ENCODE measurements around the gene PTDSS2. TPM values are rescaled to one million over a fixed set of nuclear protein-coding genes. Genes with fewer than 3 reads are reported as not detected.

Gene PTDSS2
- polyA plus RNA-seq, 1 experiment = 25.8 TPM

DNA sequence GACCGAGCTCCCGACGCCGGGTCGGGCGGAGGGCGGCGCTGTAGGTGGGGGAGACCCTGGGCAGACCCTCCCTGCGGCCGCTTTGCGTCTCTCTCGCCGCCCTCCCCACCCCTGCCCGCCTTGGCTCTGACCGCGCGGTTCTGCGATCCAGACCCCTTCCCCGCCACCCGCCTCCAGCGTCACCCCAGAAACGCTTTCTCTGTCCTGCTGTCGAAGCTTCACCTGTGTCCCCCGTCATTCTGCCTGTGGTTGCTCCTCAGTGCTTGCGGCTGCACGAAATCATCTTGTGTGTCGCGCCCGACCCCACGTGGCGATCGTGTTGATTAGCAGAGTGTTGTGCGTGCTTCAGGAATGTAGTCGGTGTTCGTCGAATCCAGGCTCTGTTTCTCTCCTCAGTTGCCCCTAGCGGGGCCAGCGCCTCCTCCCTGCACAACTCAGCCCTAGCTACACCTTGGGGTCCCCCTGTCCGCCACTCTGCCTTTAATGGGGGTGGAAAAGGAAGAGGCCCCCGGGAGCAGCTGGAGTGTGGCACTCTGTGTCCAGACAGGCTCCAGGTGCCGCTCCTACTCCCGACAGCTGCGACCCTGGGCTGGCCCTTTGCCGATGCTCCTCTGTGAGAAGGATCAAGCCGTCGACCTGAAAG lies 851 bp downstream of the PTDSS2 start:
- peak; percentile 9 for DNase-seq (ENCODE audit: low read depth)
- ChIA-PET POLR2A (no interaction called here), CTCF (interaction anchor here (0.9 to 4.1 kb wide), 5 partner anchors 14 to 54 kb away, joined by 3 to 18 read pairs (median 3); no protein-coding TSS in a partner anchor)
- peaks cover 9% of the 10 kb centered on the region for H3K36me3 ChIP-seq (ENCODE audit: control insufficient read depth, insufficient read depth, low read length)
- TF ChIP-seq, protein P1, sequence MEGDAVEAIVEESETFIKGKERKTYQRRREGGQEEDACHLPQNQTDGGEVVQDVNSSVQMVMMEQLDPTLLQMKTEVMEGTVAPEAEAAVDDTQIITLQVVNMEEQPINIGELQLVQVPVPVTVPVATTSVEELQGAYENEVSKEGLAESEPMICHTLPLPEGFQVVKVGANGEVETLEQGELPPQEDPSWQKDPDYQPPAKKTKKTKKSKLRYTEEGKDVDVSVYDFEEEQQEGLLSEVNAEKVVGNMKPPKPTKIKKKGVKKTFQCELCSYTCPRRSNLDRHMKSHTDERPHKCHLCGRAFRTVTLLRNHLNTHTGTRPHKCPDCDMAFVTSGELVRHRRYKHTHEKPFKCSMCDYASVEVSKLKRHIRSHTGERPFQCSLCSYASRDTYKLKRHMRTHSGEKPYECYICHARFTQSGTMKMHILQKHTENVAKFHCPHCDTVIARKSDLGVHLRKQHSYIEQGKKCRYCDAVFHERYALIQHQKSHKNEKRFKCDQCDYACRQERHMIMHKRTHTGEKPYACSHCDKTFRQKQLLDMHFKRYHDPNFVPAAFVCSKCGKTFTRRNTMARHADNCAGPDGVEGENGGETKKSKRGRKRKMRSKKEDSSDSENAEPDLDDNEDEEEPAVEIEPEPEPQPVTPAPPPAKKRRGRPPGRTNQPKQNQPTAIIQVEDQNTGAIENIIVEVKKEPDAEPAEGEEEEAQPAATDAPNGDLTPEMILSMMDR (IDR thresholded peaks at IDR 0.05; ENCODE audit: insufficient read depth, low read depth, low read length) = peak; percentile 23; the same call in 1 of the 2 replicates
- H3K4me3 ChIP-seq (ENCODE audit: low read depth, low read length) = peak overlapping the region; percentile 92
- H3K27me3 ChIP-seq (ENCODE audit: control insufficient read depth, insufficient read depth, low read length) = no peaks in the 10 kb centered on the region

DNA sequence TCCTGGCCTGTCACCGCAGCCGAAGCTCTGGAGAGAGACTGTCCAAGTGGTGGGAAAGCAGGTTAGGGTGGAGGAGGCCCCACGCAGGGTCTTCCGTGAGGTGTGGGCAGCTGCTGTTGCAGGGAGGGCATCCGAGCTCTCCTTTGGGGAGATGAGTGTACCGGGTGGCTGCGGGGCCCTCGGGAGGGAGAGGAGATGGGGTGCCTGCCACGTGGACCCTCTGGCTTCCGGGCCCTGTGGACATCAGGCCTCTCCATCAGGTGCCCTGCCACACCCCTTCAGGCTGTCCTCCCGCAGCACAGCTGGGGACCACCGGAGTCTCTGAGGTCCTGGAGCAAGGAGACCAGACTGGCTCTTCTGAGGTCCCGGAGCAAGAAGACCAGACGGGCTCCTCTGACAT lies 1.7 kb downstream of the PTDSS2 start:
- ChIA-PET POLR2A (no interaction called here), CTCF (interaction anchor here (0.9 to 4.1 kb wide), 4 partner anchors 13 to 55 kb away, joined by 3 to 17 read pairs (median 3); no protein-coding TSS in a partner anchor)

DNA sequence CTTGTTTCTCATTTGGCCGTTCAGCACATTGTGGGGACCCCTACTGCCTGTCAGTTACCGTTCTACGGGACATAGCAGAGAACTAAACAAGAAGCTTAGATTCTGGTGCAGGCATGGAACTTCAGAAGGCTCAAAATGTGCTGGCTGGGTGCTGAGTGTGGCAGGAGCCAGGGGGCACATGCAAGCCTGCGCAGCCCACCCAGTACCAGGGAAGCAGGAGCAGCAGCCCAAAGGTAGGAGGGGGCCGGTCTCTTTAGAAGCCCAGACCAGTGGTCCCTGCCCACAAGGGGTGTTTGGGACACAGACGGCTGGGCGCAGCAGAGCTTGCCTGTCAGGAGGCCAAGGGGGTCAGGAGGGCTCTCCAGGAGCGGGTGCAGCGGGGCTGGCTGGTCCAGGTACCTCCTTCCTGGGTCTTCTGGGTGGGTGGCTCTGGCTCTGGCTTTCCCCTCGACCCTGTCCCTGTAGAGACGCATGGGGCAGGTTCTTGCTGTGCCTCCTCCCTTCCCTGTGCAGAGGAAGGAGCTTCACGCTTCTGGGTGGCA lies 2.2 kb downstream of the PTDSS2 start:
- ChIA-PET CTCF (interaction anchor here (1.3 kb wide), 1 partner anchor 24 kb away, joined by 3 read pairs; no protein-coding TSS in a partner anchor), POLR2A (no interaction called here)
- Histone ChIP-seq H3K36me3 (ENCODE audit: control insufficient read depth, insufficient read depth, low read length) (peaks cover 9% of the 10 kb centered on the region), H3K4me3 (ENCODE audit: low read depth, low read length) (no peak overlapping the region), H3K27me3 (ENCODE audit: control insufficient read depth, insufficient read depth, low read length) (no peaks in the 10 kb centered on the region)
- DNase-seq (ENCODE audit: low read depth) = no peak
- TF ChIP-seq, protein P1 (IDR thresholded peaks at IDR 0.05; ENCODE audit: insufficient read depth, low read depth, low read length) = no peak

More for the DNA sequence above, 1.7 kb downstream of the PTDSS2 start:
- no peak for DNase-seq (ENCODE audit: low read depth)
- TF ChIP-seq, protein P1 (IDR thresholded peaks at IDR 0.05; ENCODE audit: insufficient read depth, low read depth, low read length) = no peak
- H3K36me3 ChIP-seq (ENCODE audit: control insufficient read depth, insufficient read depth, low read length) = peaks cover 9% of the 10 kb centered on the region
- H3K27me3 ChIP-seq (ENCODE audit: control insufficient read depth, insufficient read depth, low read length) = no peaks in the 10 kb centered on the region
- H3K4me3 ChIP-seq (ENCODE audit: low read depth, low read length) = no peak overlapping the region

DNA sequence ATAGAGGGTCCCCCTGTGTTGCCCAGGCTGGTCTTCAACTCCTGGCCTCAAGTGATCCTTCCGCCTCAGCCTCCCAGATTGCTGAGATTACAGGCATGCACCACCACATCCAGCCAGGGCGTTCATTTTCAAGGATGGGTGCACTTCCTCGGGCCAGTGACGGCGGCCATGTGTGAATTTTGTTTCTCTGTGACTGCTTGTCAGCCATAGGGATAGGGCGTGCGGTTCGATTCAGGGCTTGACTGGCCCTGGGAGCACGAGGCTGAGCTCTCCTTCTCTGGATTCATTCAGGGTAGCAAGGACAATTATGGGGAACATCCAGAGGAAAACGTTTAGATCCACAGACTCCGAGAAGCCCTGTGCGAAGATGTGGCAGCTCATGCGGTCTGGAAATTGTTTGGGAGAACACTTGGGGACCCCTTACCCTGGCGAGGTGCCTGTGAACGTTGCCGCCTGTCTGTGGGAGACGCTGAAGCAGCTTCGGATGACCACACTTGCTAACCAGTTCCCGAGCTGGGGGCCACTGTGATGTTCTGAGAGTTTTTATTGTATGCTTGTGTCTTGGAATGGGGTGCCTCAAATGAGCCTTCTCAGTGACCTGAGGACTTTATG lies 2.9 kb downstream of the PTDSS2 start:
- ChIA-PET POLR2A (no interaction called here), CTCF (no interaction called here)
- TF ChIP-seq, protein P1 (IDR thresholded peaks at IDR 0.05; ENCODE audit: insufficient read depth, low read depth, low read length) = no peak
- Histone ChIP-seq H3K4me3 (ENCODE audit: low read depth, low read length) (no peak overlapping the region), H3K27me3 (ENCODE audit: control insufficient read depth, insufficient read depth, low read length) (no peaks in the 10 kb centered on the region), H3K36me3 (ENCODE audit: control insufficient read depth, insufficient read depth, low read length) (peaks cover 9% of the 10 kb centered on the region)
- no peak for DNase-seq (ENCODE audit: low read depth)

DNA sequence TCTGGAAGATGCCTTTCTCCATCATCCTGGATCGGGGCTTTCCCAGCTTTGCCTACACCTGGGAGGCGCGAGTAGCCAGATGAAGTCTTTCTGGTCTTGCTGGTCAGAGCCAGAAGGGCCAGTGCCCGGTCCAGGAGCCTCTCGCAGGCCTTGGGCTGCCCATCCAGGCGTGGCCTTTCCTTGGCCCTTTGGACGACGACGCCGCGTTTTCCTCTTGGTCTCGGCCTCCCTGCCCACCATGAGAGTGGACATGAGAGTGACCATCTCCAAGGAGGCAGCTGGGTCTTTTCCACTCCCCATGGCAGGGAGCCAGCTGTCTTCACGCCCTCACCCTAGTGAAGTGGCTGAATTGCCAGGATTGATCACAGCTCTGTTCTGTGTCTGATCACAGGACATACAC lies 3.5 kb downstream of the PTDSS2 start:
- no peak overlapping the region for H3K4me3 ChIP-seq (ENCODE audit: low read depth, low read length)
- TF ChIP-seq, protein P1 (IDR thresholded peaks at IDR 0.05; ENCODE audit: insufficient read depth, low read depth, low read length) = no peak
- ChIA-PET POLR2A (no interaction called here), CTCF (no interaction called here)
- H3K36me3 ChIP-seq (ENCODE audit: control insufficient read depth, insufficient read depth, low read length) = peaks cover 9% of the 10 kb centered on the region
- no peaks in the 10 kb centered on the region for H3K27me3 ChIP-seq (ENCODE audit: control insufficient read depth, insufficient read depth, low read length)
- DNase-seq (ENCODE audit: low read depth) = no peak
